ENCODE measurements around the gene NBAS. TPM values are rescaled to one million over a fixed set of nuclear protein-coding genes. Genes with fewer than 3 reads are reported as not detected.
A peak's percentile ranks its signal among the peaks of the same experiment; 100 is the strongest.

NBAS gene
- polyA plus RNA-seq, 2 of the 4 experiments (the other 2 are of a cell fraction): 16.7 to 34.9 TPM

DNA sequence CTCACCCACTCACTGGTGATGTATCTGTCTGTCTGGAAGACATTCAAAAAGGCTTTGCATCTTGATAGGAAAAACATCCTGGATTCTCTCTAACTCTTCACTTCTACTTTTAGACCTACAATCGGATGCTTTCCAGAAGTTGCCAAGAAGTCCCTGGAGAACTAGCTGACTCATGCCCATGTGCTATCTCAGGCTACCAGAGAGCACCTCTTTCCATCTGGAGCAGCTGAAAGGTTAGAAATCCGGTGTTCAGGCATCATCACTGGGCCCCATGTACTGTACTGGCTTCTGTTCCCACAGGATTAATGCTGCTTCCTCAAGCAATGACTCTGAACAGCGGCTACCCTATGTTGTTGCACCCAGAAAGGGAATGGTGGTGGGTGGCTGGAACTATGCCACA is 259.0 kb downstream of the NBAS start:
- Histone ChIP-seq H3K27ac (no peak overlapping the region), H3K4me2 (no peak overlapping the region), H3K4me1 (no peaks in the 10 kb centered on the region), H3K9me3 (no peaks in the 10 kb centered on the region), H3K4me3 (no peak overlapping the region)
- ATAC-seq (0 out of 6 replicates have a peak, but pooled peaks of 1 of the 2 experiments have one; percentile 19), DNase-seq (ENCODE audit: low read depth in 1 of 2, low spot score in 1 of 2) (no peak), FAIRE-seq (no peak)
- no peak for TF ChIP-seq MAZ (IDR thresholded peaks at IDR 0.05; ENCODE audit: borderline replicate concordance, low read depth, low read length)
- no peak for TF ChIP-seq HDAC2 (IDR thresholded peaks at IDR 0.05)
- no peak for TF ChIP-seq HOXA7 (CRISPR knock-in tag; IDR thresholded peaks at IDR 0.05)
- TF ChIP-seq, protein P1, sequence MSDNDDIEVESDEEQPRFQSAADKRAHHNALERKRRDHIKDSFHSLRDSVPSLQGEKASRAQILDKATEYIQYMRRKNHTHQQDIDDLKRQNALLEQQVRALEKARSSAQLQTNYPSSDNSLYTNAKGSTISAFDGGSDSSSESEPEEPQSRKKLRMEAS (IDR thresholded peaks at IDR 0.05): no peak
- TF ChIP-seq, protein P2, sequence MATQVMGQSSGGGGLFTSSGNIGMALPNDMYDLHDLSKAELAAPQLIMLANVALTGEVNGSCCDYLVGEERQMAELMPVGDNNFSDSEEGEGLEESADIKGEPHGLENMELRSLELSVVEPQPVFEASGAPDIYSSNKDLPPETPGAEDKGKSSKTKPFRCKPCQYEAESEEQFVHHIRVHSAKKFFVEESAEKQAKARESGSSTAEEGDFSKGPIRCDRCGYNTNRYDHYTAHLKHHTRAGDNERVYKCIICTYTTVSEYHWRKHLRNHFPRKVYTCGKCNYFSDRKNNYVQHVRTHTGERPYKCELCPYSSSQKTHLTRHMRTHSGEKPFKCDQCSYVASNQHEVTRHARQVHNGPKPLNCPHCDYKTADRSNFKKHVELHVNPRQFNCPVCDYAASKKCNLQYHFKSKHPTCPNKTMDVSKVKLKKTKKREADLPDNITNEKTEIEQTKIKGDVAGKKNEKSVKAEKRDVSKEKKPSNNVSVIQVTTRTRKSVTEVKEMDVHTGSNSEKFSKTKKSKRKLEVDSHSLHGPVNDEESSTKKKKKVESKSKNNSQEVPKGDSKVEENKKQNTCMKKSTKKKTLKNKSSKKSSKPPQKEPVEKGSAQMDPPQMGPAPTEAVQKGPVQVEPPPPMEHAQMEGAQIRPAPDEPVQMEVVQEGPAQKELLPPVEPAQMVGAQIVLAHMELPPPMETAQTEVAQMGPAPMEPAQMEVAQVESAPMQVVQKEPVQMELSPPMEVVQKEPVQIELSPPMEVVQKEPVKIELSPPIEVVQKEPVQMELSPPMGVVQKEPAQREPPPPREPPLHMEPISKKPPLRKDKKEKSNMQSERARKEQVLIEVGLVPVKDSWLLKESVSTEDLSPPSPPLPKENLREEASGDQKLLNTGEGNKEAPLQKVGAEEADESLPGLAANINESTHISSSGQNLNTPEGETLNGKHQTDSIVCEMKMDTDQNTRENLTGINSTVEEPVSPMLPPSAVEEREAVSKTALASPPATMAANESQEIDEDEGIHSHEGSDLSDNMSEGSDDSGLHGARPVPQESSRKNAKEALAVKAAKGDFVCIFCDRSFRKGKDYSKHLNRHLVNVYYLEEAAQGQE (IDR thresholded peaks at IDR 0.05): no peak
- no peak for TF ChIP-seq USF2 (IDR thresholded peaks at IDR 0.05)
- TF ChIP-seq HOXB13 (CRISPR knock-in tag; IDR thresholded peaks at IDR 0.05; ENCODE audit: low read depth): no peak
- no peak for TF ChIP-seq NR3C1 (IDR thresholded peaks at IDR 0.05)
- TF ChIP-seq ZNF302 (CRISPR knock-in tag; IDR thresholded peaks at IDR 0.05): no peak
- TF ChIP-seq POLR2AphosphoS2 (conservative IDR thresholded peaks at IDR 0.05; ENCODE audit: low read length): no peak
- TF ChIP-seq CEBPB (IDR thresholded peaks at IDR 0.05): no peak
- no peak for TF ChIP-seq EHMT2 (IDR thresholded peaks at IDR 0.05; ENCODE audit: low read depth)
- TF ChIP-seq MYC (IDR thresholded peaks at IDR 0.05; ENCODE audit: borderline replicate concordance, low read length): no peak
- TF ChIP-seq EHF (CRISPR knock-in tag; IDR thresholded peaks at IDR 0.05): no peak
- no peak for TF ChIP-seq FOXS1 (CRISPR knock-in tag; IDR thresholded peaks at IDR 0.05)
- TF ChIP-seq BCL3 (IDR thresholded peaks at IDR 0.05): no peak
- no peak for TF ChIP-seq TFCP2L1 (CRISPR knock-in tag; IDR thresholded peaks at IDR 0.05)
- TF ChIP-seq, protein P3, sequence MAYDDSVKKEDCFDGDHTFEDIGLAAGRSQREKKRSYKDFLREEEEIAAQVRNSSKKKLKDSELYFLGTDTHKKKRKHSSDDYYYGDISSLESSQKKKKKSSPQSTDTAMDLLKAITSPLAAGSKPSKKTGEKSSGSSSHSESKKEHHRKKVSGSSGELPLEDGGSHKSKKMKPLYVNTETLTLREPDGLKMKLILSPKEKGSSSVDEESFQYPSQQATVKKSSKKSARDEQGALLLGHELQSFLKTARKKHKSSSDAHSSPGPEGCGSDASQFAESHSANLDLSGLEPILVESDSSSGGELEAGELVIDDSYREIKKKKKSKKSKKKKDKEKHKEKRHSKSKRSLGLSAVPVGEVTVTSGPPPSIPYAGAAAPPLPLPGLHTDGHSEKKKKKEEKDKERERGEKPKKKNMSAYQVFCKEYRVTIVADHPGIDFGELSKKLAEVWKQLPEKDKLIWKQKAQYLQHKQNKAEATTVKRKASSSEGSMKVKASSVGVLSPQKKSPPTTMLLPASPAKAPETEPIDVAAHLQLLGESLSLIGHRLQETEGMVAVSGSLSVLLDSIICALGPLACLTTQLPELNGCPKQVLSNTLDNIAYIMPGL (CRISPR knock-in tag; IDR thresholded peaks at IDR 0.05; ENCODE audit: borderline replicate concordance): no peak
- WGBS (ENCODE audit: missing lambda C conversion rate): 73% methylated on average over 3 of the region's 3 CpGs
- POLR2A ChIA-PET: no interaction called here
- CTCF ChIA-PET: interaction anchor here (0.6 kb wide), 1 partner anchor 85 kb away, joined by 3 read pairs; no protein-coding TSS in a partner anchor

Measured in A549 (cell line).